ENCODE measurements around the gene PERCC1. TPM values are rescaled to one million over a fixed set of nuclear protein-coding genes. Genes with fewer than 3 reads are reported as not detected.
"Not testable (repeated sequence)": the region's sequence is repeated elsewhere in the genome, so short reads cannot be mapped to it uniquely, and the experiment has no call there.

Gene PERCC1
- total RNA-seq, 3 donors from 2014 or later, result not detected

- Histone ChIP-seq H3K9me3 (no peaks in the 10 kb centered on the region), H3K4me1 (no peaks in the 10 kb centered on the region), H3K27ac (no peak overlapping the region), H3K36me3 (no peaks in the 10 kb centered on the region), H3K4me3 (no peak overlapping the region), H3K27me3 (no peaks in the 10 kb centered on the region)
- intact Hi-C loops (cut with DNase I; ENCODE audit: low total_unique reads), result no loop called here
- no peak for DNase-seq (ENCODE audit: low spot score in 2 of 2)
- TF ChIP-seq CTCF (IDR thresholded peaks at IDR 0.05) (no peak), POLR2A (IDR thresholded peaks at IDR 0.05) (no peak)
Measured at GRCh38 chr16:1439058-1439698, 8.3 kb downstream of the PERCC1 start.

GRCh38 chr16:1439699-1440074 lies 8.8 kb downstream of the PERCC1 start:
- intact Hi-C loops (cut with DNase I; ENCODE audit: low total_unique reads); H3K4me3 ChIP-seq; H3K4me1 ChIP-seq; H3K9me3 ChIP-seq; H3K27me3 ChIP-seq; H3K36me3 ChIP-seq; H3K27ac ChIP-seq; DNase-seq (ENCODE audit: low spot score in 2 of 2): not testable (repeated sequence)

DNA sequence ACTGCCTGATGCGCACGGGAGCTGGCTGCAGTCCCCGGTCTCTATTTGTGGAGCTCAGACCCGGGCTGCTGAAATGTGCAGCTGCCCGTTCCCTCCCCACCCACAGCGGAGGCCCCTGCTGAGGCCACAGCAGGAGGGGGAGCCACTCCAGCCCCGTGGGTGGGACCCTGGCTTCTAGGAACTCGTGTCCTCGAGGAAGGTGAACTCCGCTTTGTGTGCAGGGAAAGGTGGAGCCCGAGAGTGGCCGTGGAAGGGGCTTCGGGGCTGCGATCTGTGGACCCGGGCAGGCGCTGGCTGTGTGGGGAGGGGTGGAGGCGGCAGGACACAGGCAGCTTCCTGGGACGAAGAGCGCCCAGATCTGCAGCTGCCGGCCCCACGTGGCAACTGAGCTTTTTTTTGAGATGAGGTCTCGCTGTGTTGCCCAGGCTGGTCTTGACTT lies 10.5 kb downstream of the PERCC1 start:
- Histone ChIP-seq H3K36me3 (no peaks in the 10 kb centered on the region), H3K9me3 (no peaks in the 10 kb centered on the region), H3K4me3 (no peak overlapping the region), H3K27me3 (no peaks in the 10 kb centered on the region), H3K4me1 (no peaks in the 10 kb centered on the region), H3K27ac (no peak overlapping the region)
- intact Hi-C loops (cut with DNase I; ENCODE audit: low total_unique reads), result no loop called here
- TF ChIP-seq CTCF (IDR thresholded peaks at IDR 0.05) (no peak), POLR2A (IDR thresholded peaks at IDR 0.05) (no peak), POLR2AphosphoS5 (IDR thresholded peaks at IDR 0.05) (no peak)
- no peak for DNase-seq (ENCODE audit: low spot score in 2 of 2)

DNA sequence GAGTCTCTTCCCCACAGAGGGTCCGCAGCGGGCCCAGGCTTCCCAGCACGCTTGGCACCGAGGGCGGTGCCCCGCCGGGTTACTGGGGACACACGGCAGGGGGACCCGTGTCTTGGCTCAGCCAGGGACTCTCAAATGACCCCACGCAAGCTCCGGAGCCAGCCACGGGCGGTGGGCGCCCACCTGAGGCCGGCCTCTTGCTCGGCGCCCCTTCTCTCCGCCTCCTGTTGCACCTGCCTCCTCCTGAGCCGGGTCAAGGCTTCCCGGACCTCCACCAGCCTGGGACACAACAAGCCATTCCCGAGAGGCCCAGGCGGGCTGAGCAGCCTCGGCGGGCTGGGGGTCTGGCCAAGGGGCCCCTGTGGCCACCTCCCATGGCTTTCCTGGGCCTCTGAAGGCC lies 11.8 kb downstream of the PERCC1 start:
- Histone ChIP-seq H3K27me3 (no peaks in the 10 kb centered on the region), H3K9me3 (no peaks in the 10 kb centered on the region), H3K4me1 (no peaks in the 10 kb centered on the region), H3K36me3 (no peaks in the 10 kb centered on the region), H3K27ac (no peak overlapping the region), H3K4me3 (no peak overlapping the region)
- intact Hi-C loops (cut with DNase I; ENCODE audit: low total_unique reads), result no loop called here
- TF ChIP-seq POLR2A (IDR thresholded peaks at IDR 0.05) (no peak), POLR2AphosphoS5 (IDR thresholded peaks at IDR 0.05) (no peak), CTCF (IDR thresholded peaks at IDR 0.05) (no peak)
- no peak for DNase-seq (ENCODE audit: low spot score in 2 of 2)

DNA sequence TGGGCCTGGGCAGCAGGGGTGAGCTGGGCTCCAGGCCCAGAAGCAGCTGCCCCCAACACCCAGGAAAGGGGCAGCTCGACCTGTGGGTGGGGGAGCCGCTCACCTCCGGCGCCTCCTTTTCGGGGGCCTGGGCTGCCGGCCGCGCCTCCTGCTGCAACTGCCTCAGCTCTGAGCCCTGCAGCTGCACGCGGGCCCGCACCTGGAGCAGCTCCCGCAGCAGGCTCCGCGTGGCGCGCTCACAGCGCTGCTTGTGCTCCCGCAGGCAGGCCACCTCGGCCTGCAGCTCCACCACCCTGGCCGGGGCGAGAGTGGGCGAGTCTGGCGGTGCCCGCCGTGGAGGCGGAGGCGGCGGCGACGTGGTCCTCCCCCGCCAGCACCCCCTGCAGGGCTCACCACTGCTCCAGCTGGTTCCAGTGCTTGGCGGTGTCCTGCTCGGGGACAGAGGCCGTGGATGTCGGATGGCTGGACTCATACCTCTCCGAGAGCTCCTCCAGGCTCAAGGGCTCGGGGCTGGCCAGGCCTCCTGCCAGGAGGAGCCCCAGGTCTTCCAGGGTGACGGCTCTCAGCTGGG lies 12.6 kb downstream of the PERCC1 start:
- intact Hi-C loops (cut with DNase I; ENCODE audit: low total_unique reads), result no loop called here
- DNase-seq (ENCODE audit: low spot score in 2 of 2), result no peak
- Histone ChIP-seq H3K36me3 (no peaks in the 10 kb centered on the region), H3K4me3 (no peak overlapping the region), H3K27ac (no peak overlapping the region), H3K27me3 (no peaks in the 10 kb centered on the region), H3K4me1 (no peaks in the 10 kb centered on the region), H3K9me3 (no peaks in the 10 kb centered on the region)
- TF ChIP-seq POLR2AphosphoS5 (IDR thresholded peaks at IDR 0.05), result no peak
- no peak for TF ChIP-seq CTCF (IDR thresholded peaks at IDR 0.05)
- no peak for TF ChIP-seq POLR2A (IDR thresholded peaks at IDR 0.05)
